Astrocyte (in vitro differentiated cells and primary cell): Measurements from ENCODE around the gene CAMKK2.

Source experiments
- CTCF ChIP-seq: IDR thresholded peaks from 2 replicates; pipeline ENCODE4 v1.5.1; 2011; ENCODE audit warnings: low read depth, mild to moderate bottlenecking, inconsistent platforms, low read length, moderate library complexity; ENCODE audit not compliant: insufficient read depth
- EZH2 ChIP-seq: IDR thresholded peaks from 2 replicates; pipeline ENCODE4 v1.6.1; 2012; ENCODE audit warnings: mild to moderate bottlenecking, low read length, inconsistent platforms; ENCODE audit not compliant: insufficient read depth

GRCh38 chr12:121232163-121232562, 64.3 kb downstream of the CAMKK2 start:
- TF ChIP-seq CTCF (no peak), EZH2 (no peak)
